Hematopoietic multipotent progenitor cell treated with erythropoietin and hydrocortisone succinate and interleukin-3 and kit ligand, for 4 days (in vitro differentiated cells): Measurements from ENCODE around the gene CAMTA1.
A peak's percentile ranks its signal among the peaks of the same experiment; 100 is the strongest.

Source experiments
- DNase-seq: peaks from one replicate; pipeline ENCODE4 v3.0.0-alpha.2; 2015

The CAMTA1 gene

DNA sequence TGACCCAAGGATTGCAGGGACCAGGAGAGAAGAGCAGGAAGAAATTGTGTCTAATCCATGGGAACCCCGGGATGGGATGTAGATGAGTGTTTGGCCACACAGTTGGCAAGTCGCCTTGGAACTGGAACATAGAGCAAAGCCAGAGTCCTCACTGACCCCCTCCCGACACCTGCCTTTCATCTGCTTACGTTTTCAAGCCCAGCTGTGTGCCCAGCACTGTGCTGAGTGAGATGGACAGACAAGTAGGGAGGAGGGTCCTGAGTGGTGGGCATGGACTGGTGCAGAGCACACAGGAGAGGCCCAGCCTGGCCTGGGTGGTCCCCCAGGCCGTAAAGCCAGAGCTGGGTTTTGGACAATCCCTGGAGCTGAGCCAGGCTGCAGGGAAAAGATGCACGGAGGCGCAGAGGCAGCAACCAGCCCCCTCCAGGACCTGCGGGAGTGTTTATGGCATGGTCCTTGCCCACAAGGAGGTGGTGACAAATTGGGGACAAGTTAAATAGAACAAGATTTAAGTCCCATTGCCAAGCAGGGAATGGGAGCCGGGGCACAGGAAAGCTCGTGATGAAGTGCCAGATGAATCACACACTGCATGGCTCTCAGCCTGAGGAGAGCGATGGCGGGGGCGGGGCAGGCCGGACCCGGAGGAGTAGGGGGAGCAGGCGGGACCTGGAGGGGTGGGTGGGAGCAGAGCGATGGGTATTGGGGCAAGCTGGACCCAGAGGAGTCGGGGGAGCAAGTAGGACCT, 828.0 kb downstream of the CAMTA1 start:
- no peak for DNase-seq

DNA sequence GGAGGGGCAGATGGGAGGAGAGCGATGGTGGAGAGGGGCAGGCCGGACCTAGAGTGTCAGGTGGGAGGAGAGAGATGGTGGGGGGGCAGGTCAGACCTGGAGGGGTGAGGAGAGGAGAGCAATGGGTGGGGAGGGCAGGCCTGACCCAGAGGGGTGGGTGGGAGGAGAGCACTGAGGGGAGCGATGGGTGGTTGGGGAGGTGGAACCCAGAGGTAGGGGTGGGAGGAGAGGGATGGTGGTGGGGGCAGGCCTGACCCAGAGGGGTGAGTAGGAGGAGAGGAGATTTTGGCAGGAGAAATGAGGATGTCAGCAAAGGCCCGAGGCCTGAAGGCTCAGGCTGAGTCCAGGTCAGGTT, 828.6 kb downstream of the CAMTA1 start:
- no peak for DNase-seq

DNA sequence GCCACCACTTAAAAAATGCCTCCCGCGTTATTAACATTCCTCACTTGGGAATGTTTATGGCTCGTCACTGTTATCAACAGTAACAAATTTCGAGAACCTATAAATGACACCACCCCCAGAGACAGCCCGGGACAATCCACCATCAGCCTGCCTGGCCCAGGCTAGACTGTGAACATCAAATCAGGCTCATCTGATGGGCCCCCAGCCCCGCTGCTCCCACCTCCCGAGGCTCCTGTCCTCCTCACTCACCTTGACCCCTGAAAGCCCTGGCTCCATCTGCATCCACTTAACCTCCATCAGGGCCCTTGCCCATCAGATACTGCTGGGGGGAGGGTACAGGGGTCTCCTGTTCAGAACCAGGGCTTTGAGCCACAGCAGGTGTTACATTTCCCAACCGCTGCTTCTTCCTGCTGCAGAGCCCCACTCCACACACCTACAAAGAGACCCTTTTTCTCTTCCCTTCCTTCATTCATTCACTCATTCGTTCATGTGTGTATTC, 829.4 kb downstream of the CAMTA1 start:
- DNase-seq: no peak

DNA sequence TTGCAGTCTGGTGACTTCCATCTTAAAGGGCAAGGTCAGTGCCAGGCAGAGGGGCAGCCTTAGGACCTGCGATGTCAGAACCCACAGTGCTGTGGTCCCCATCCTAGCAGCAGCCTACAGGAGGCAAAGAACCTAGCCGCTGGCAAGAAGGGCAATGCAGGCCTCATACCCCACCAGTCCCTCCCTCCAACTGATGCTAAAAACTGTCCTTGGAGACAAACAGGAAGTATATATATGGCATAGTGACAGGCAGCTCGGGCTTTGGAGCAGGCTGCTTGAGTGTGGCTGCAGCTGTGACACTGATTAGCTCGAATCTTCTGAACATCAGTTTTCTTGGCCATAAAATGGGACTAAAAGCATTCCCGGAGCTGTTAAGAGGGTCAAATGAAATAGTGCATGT, 829.9 kb downstream of the CAMTA1 start:
- DNase-seq: no peak

DNA sequence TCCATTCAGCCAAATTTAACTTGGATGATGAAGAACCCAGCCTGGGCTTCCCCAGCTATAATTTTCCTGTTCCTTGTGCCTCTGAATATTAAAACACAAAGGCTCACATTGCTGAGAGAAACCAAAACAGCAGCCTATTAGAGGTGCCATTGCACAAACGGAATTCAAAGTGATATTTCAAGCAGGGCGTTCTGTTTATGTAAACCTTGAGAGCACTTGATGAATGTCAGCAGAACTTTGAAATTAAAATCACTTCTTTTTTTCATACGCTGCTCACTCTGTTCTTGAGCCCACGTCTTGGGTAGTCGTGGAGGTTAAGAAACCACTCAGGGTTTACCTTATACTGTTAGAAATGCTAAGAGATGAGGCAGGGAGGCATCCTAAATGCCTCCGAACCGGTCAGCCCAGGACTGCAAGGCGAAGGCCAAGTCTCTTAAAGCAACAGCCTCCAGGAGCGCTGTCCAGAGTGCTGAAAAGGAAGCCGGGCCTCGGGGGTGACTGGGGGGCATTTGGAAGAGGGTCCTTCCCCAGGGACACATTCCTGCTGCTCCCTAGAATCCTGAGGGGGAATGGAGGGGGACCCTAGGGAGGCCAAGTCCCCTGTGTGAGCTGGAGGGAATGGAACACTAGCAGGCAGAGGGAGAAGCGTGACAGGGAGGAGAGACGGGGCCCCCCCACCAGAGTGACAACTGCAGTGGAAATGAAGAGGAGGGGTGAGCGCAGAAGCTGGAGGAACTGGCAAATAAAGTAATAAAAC, 831.0 kb downstream of the CAMTA1 start:
- peak; percentile 68 for DNase-seq

DNA sequence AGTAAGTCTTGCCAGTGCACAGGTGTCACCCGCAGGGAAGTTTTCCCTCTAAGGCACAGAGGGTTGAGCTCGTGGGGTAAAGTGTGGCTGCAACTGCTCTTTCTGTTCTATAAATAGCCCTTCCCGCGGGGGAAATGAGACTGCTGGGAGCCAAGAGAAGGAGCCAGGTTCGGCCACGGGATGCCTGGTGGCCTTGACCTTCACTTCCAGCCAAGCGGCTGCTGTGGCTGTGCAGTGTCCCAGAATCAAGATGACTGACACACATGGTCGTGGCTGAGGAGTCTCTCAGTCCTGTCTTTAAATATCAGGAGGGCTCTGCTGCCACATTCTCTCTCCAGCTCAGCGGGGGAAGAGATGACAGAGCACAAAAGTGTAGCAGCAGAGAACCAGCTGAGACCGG, 831.7 kb downstream of the CAMTA1 start:
- no peak for DNase-seq

DNA sequence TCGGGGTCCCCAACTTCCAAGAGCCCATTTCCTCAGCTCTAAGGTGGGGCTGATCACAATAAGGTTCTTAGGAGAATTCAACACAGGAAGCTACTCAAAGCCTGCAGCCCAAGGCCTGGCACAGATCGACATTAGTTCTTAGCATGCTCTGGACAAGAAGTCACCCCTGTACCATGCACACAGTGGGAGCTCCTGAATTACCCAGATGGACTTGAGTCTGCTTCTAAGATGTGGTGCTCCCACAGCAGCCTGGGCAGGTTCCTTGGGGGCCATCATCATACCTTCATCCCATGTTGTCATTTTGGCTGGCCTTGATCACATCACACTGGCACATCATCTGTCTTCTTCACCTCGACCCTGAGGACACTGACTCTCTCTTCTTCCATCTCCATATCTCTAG, 832.6 kb downstream of the CAMTA1 start:
- DNase-seq: no peak

DNA sequence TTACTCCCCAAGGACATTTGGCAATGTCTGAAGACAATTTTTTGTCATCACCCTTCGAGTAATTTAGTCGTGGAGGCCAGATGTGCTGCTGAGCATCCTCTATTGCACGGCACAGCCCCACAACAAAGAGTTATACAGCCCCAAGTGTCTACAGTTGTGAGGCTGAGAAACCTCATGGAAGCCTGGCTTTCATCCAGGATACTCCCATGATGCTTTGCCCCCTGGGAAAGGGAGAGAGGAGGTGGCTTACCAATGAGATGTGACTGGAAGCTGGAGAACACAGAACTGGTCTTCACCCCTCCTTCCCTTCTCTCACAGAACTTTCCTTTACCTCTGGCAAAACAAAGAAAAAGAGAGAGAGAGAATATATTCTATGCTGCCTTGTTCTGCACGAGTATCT, 834.9 kb downstream of the CAMTA1 start:
- no peak for DNase-seq

DNA sequence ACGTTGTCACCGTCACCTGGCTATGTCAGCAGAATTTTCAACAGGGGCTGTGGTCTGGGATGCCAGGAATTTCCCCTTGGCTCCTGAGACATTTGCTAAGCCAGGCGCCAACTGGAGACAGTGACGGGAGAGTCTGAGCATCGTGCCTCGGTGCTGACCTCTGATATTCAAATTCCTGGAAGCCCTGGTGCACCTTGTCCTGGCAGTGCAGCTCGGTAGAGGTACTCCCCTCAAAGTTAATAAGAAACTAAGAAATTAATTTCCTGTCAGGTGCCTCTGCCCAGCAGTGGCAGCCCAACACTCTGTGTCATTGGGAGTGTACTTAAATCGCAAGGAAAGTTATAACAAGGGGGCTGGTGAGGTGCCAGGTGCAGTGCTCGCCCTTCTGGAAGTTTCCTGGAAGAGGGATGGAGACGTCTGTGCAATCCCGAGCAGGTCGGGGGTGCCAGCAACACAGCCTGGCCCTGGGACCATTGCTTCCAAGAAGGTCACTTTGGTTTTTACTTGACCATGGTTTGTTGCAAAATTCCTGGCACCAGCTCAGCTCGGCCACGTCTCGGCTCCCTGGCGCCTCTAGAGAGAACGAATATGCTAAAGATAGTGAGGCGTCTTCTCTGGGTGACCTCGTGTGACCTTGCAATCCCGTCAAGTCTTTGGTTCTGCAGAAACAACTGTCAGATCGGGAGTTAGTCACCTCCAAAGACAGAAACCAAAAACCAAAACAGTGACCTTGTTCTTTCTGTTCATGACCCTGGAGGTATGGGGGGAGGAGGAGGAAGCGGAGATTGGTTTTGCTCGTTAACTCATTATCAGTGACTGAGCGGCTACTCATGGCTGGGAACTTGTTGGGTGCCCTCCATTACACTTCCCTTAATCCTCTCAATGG, 836.3 kb downstream of the CAMTA1 start:
- no peak for DNase-seq

DNA sequence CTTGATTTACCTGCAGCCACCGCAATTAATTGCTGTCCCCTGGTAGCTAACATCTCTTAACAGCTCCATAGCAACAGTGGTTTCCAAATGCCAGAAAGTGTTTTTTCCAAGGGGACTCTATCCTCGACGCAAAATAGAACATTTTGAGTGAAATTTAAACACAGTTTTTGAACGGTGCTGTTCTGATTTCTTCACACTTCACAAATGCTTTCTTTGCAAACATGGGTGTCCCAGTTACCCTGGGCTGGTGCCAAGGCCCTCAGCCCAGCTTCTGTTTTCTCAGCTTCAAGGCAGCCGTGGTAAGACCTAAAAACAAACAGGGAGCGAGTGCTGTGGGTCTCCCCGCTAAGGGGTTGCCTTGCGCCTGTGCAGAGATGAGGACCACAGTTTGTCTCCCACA, 838.6 kb downstream of the CAMTA1 start:
- no peak for DNase-seq

DNA sequence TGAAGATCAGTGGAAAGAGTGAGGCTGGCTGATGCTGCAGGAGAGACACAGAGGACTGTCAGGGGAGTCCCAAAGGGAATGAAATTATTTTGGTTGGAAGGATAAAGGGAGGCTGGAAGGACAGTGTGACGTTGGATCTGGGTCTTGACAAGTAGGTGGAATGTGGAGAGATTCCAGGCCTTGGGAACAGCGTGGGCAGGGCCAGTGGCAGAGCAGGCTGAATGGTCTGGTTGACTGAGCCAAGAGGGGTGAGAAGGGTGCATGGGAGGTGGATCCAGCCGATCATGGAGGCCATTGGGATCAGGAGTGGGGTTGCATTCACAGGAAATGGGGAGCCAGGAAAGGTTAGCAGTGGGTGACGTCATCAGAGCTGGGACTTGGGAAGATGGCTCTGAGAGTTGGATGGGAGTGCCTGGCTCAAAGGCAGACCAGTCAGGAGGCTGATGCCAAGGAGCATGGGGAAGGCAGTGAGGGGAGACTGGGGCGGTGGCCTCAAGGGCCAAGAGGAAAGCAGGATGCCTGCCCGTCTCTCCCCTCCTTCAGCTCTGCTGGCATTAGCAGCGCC, 839.6 kb downstream of the CAMTA1 start:
- no peak for DNase-seq

DNA sequence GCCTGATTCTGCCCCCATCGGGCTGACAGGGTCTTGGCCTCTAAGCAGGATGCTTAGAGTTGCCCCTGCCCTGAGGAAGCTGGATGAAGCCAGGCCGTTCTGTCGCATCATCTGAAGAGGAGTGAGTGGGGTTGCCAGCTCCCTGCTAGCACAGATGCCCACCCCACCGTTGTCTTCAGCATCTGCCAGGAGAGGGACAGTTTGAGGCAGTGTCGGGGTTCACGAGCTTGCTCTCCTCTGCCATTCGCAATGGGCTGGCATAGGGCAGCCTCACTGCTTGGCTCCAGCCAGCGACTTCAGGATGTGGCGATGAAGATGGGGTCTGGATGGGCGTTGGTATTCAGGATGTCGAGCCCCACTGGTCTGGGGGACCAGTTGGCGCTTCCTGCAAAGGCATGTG, 840.1 kb downstream of the CAMTA1 start:
- DNase-seq: no peak

DNA sequence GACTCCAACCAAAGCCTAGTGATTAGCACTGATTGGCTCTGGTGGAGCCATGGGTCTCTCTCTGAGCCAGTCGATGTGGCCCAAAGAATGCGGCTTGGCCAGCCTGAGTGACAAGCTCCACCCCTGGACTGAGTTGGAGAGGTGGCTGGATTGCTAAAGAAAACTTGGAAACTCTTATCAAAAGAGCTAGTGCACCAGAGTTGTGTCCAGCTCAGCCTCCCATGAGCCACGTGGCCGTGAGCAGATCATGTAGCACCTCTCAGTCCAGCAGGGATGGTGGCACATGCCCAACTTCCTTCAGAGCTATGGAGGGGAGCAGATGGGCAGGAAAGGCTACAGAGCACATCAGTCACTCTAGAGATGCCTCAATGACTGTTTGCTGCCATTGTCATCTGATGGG, 843.0 kb downstream of the CAMTA1 start:
- DNase-seq: no peak

DNA sequence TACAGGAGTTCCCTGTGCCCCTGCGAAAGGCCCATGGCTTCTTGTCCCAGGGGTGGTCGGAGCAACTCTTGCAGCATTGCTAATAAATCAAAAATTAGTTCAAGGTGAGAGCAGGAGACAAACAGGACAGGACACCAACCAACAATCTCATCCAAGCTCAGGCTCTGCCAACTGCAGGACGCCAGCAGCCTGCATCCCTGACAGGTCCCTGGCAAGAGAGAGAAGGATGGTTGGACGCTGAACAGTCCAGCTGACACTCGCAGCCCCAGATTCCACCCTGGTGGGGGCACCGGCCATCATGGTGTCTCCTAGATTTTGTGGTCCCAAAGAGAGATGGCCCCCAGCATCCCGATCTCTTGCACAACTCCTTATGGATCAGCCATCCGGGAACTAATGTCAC, 843.8 kb downstream of the CAMTA1 start:
- DNase-seq: no peak

DNA sequence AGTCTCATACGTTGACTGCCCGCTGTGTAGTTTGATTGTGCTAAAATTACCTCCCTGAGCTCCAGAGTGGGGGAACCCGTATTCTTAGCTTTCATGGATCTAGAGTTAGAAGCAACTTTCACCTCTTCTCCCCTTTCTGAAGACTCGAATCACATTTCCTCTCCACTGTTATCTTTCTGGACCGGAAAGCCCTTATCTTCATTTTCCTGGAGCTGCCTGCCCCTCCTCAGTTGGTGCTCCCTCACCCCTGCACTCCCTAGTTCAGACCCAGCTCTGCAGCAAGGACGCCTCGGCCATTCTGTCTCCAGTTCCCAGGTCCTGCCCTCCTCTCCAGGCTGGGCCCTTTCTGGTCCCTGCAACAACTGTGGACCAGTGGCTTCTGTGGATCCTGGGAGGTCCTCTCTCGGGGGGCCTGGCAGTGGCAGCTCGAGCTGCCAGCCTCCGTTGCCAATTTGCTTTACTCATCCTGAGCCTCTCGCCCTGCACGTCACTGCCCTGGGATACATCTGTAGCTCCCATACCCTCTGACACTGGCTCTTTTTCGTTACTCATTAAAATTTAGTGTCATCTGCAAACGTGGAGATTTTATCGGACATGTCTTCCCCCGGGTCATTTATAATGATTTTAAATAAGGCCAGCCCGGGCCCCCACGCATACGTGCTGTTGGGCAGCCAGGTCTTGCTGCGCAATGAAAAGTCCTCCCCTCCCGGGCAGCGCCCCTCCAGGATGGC, 844.4 kb downstream of the CAMTA1 start:
- DNase-seq: peak; percentile 24

DNA sequence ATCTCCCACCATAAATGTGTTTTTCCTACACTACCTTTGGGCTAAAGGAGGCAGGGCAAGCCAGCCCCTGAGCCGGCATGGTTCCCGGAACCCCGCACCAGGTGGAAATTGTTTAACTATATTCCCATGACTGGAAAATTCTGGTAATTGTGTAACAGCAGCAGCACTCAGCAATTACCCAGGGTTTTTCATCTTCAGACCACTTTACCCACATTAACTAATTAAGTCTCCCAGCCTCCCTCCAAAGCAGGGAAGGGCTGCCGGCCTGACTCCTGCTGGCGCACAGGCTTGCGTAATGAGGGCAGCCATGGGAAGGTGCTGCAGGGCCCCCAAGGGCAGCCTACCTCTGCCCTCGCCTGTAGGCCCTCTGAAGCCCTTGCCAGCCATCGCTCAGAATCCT, 845.1 kb downstream of the CAMTA1 start:
- no peak for DNase-seq

DNA sequence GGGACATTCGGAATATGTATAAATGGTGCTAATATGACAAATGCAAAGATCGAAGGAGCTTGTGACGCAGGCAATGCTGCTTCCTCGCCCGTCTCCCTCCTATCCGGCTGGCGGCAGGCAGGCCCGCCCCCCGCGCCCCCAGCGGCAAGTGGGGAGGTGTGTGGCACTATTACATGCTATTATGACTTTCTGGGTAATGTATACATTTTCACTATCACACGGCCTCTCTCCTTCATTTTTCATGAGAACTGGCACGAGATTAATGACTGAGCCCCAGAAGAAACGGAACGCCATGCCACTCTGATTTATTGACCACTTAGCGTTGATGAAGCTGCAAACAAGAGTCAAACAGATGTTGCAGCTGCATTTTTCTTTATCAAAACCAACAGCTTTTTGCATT, 846.9 kb downstream of the CAMTA1 start:
- peak; percentile 47 for DNase-seq

DNA sequence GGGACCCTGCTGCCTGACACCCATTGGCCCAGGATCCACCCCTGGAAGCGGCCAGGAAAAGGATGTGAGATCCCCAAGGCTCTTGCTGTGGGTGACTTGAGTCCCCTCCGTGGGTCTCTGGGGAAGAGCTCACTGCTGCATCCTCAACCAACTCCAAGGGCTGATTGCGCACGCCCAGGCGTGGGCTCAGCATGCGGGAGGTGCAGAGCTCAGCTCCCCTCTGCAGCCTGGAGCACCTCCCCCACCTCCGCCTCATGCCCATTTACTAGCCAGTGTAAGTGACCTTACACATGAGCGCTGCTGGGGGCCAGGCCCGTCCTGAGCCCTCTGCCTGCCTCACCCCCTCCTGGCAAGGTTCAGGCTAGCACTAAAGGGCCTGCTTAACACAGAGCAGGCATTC, 847.4 kb downstream of the CAMTA1 start:
- DNase-seq: no peak

DNA sequence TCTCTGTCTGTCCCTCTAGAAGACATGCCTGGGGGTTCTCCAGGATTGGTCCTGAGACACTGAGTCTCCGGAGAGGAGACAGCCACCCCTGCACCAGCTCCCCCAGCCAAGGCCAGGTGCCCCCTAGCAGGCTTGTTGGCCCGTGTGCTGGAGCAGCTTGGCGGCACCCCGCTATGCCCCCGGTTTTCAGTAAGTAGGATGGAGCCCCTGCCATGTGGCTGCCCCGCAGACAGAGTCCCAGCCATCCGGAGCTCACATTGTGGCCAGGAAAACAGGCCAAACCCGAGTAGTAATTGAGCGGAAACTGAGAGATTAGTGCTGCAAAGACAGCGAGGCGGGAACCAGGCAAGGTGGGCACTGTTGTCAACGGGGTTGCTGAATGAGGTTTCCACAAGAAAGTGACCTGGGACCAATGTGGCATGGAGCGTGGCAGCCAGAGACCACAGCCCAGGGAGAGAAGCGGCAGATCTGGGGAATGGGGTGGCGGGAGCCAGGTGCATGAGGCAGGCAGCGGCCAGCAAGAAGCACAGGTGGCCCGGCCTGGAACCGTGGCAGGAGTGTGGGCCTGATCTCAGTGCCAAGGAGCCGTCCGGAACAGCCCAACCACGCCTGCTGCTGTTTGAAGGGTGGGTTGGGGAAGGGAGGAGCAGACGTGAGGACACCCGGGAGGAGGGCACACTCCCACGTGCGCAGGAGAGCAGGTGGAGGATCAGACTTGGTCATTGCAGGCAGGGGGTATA, 848.4 kb downstream of the CAMTA1 start:
- DNase-seq: no peak

DNA sequence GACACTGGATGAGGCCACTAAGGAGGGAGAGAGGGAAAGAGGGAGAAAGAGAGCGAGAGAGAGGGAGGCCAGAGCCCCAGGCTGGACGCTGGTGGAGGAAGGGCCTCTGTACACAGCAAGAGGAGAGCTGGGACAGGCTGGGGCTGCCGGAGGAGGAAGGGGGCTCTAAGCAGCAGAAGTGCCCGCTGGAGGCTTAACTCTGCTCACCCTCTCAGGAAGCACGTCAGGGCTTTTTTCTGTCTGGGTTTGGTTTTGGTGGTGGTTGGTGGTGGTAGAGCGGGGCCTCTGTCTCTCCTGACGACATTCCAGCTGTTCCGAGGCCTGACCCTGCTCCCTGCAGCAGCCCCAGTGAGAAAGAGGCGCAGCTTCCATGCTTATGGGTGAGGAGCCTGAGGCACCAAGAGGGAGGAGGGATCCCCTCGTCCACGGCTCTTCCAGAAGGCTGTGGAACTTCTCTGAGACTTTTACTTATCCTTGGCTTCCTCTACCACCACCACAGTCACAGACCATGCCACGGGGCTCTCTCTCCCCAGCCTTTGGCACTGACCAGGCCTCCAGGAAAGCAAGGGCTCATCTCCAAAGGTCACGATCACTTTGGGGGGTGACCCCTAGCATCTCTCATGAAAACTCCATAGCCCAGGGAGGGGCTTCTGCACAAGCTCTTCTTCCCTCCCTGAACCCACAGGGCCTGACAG, 849.4 kb downstream of the CAMTA1 start:
- no peak for DNase-seq
